HepG2 (cell line): ENCODE data around the gene TLE1. TPM values are rescaled to one million over a fixed set of nuclear protein-coding genes. Genes with fewer than 3 reads are reported as not detected.

Experiments used
- ATAC-seq: fragments of 200-7000 bp; cut with Tn5 transposase; 3 replicates; pipeline ENCODE4 v1.9.1; 2020; ENCODE audit warnings: mild to moderate bottlenecking, moderate library complexity
- BruUV-seq: library from RNA; stranded (reverse); fragments of 400-500 nt; replicated peaks from 2 replicates; lab custom pipeline; 2021; lab: Mats Ljungman, UMichigan
- CTCF ChIA-PET: fragments of 300-600 bp; formaldehyde crosslinking; extraction: SDS; loops from one replicate; lab custom pipeline; 2021; ENCODE audit warnings: low total read pairs, inconsistent platforms, low intra/inter-chr PET ratio; lab: Yijun Ruan, JAX
- POLR2A ChIA-PET: fragments of 350-600 bp; sonication (Branson Sonifier 250); formaldehyde crosslinking; loops from one replicate; lab custom pipeline; 2020; ENCODE audit warnings: antibody characterized with exemption, inconsistent platforms; lab: Yijun Ruan, JAX
- DNase-seq: peaks from one replicate; pipeline ENCODE4 v3.0.0-alpha.2; 2015; ENCODE audit warnings: low spot score
- FAIRE-seq: peaks from 3 replicates; lab custom pipeline; 2011; peaks lifted over from hg19 to GRCh38; lab: Jason Lieb, UNC
- H2AFZ ChIP-seq: one replicate; pipeline ENCODE4 v1.6.1; 2011; ENCODE audit warnings: low read length, inconsistent platforms
- H3K27ac ChIP-seq: fragments of 300-600 bp; 3 replicates; pipeline ENCODE4 v1.8.0; 2011; ENCODE audit warnings: mixed run types, mild to moderate bottlenecking, mixed read lengths, low read length, inconsistent platforms; ENCODE audit not compliant: insufficient read depth; ENCODE audit errors: extremely low read length
- H3K27me3 ChIP-seq, 2 experiments: fragments of 200-600 bp in 1 of 2; 2 replicates in 1 of 2; 3 replicates in 1 of 2; pipeline versions ENCODE4 v1.6.0 to v1.8.0; 2011; ENCODE audit warnings: low read length in 2 of 2, mild to moderate bottlenecking in 2 of 2, moderate library complexity in 2 of 2, inconsistent platforms in 1 of 2; ENCODE audit not compliant: insufficient read depth in 2 of 2, control insufficient read depth in 1 of 2
- H3K36me3 ChIP-seq, 2 experiments: fragments of 200-600 bp in 1 of 2; replicated peaks in 1 of 2; 2 replicates in 1 of 2; 3 replicates in 1 of 2; pipeline versions ENCODE4 v1.5.1 to v1.8.0; 2011; ENCODE audit warnings: low read length in 2 of 2, inconsistent platforms in 1 of 2; ENCODE audit not compliant: insufficient read depth in 2 of 2, control insufficient read depth in 1 of 2
- H3K4me1 ChIP-seq: 2 replicates; pipeline ENCODE4 v1.5.1; 2012; ENCODE audit warnings: low read length, inconsistent platforms; ENCODE audit not compliant: insufficient read depth
- H3K4me2 ChIP-seq: 2 replicates; pipeline ENCODE4 v1.6.0; 2011; ENCODE audit warnings: low read depth, low read length, inconsistent platforms
- H3K4me3 ChIP-seq, 3 experiments: fragments of 200-600 bp in 1 of 3; sonication (generic), shearing (Covaris generic) in 1 of 3; replicated peaks in 1 of 3; 2 replicates each; pipeline ENCODE4 v1.5.1; 2011 to 2016; ENCODE audit warnings: low read length in 3 of 3, inconsistent platforms in 2 of 3, low read depth in 2 of 3, mild to moderate bottlenecking in 2 of 3, control low read depth in 1 of 3, mixed read lengths in 1 of 3; ENCODE audit not compliant: insufficient read depth in 1 of 3
- H3K79me2 ChIP-seq: one replicate; pipeline ENCODE4 v1.6.1; 2011; ENCODE audit warnings: low read length, inconsistent platforms; ENCODE audit not compliant: insufficient read depth
- H3K9ac ChIP-seq: 2 replicates; pipeline ENCODE4 v1.6.0; 2011; ENCODE audit warnings: mild to moderate bottlenecking, low read depth, low read length, inconsistent platforms; ENCODE audit not compliant: insufficient read depth
- H3K9me3 ChIP-seq: 2 replicates; pipeline ENCODE4 v1.5.1; 2012; ENCODE audit warnings: mild to moderate bottlenecking, low read length
- H4K20me1 ChIP-seq: 2 replicates; pipeline ENCODE4 v1.6.0; 2011; ENCODE audit warnings: inconsistent platforms, mild to moderate bottlenecking, low read length, moderate library complexity; ENCODE audit not compliant: insufficient read depth
- GFI1 ChIP-seq: sonication (generic); formaldehyde crosslinking; IDR thresholded peaks from 2 replicates; pipeline ENCODE4 v1.5.0; 2020; ENCODE audit warnings: missing genetic modification reagents, mild to moderate bottlenecking, borderline replicate concordance
- GMEB2 ChIP-seq: IDR thresholded peaks from 2 replicates; pipeline ENCODE4 v1.6.1; 2016; ENCODE audit warnings: missing biosample characterization, missing genetic modification reagents, low read depth
- HDAC6 ChIP-seq: fragments of 200-600 bp; sonication (generic); IDR thresholded peaks from 2 replicates; pipeline ENCODE4 v1.7.0; 2017; ENCODE audit warnings: mild to moderate bottlenecking, antibody characterized with exemption, low read length, low read depth
- NONO ChIP-seq, 2 experiments: fragments of 450-650 bp in 1 of 2; sonication (generic) in 1 of 2; formaldehyde crosslinking in 1 of 2; IDR thresholded peaks in 1 of 2; conservative IDR thresholded peaks in 1 of 2; 2 replicates each; pipeline versions ENCODE4 v1.6.1 to v1.8.0; 2017 to 2022; ENCODE audit warnings: mild to moderate bottlenecking in 1 of 2, missing genetic modification reagents in 1 of 2, moderate library complexity in 1 of 2
- PCBP2 ChIP-seq: fragments of 200-400 bp; formaldehyde crosslinking; optimal IDR thresholded peaks from 2 replicates; pipeline ENCODE3; 2018; ENCODE audit warnings: low read length, low read depth; ENCODE audit not compliant: poor library complexity, severe bottlenecking
- PLSCR1 ChIP-seq: sonication (generic); formaldehyde crosslinking; IDR thresholded peaks from 2 replicates; pipeline ENCODE4 v1.5.0; 2020; ENCODE audit warnings: missing genetic modification reagents, mild to moderate bottlenecking, borderline replicate concordance
- SETDB1 ChIP-seq: sonication (generic); formaldehyde crosslinking; IDR thresholded peaks from 2 replicates; pipeline ENCODE4 v1.5.1; 2020; ENCODE audit warnings: missing genetic modification reagents, mild to moderate bottlenecking, borderline replicate concordance
- SIN3A ChIP-seq: IDR thresholded peaks from 2 replicates; pipeline ENCODE4 v1.6.1; 2011; ENCODE audit warnings: low read depth, mild to moderate bottlenecking, control low read depth, low read length, borderline replicate concordance
- SYNCRIP ChIP-seq: fragments of 200-400 bp; formaldehyde crosslinking; IDR thresholded peaks from 2 replicates; pipeline ENCODE4 v1.6.1; 2018; ENCODE audit warnings: mild to moderate bottlenecking, low read depth, low read length; ENCODE audit not compliant: insufficient read depth
- XRCC5 ChIP-seq: fragments of 200-400 bp; formaldehyde crosslinking; optimal IDR thresholded peaks from 2 replicates; pipeline ENCODE3; 2017; ENCODE audit warnings: mild to moderate bottlenecking, low read length
- ZBTB8A ChIP-seq: sonication (generic); formaldehyde crosslinking; IDR thresholded peaks from 2 replicates; pipeline ENCODE4 v1.4.0; 2020; ENCODE audit warnings: mild to moderate bottlenecking, low read depth, missing genetic modification reagents, borderline replicate concordance
- ZNF263 ChIP-seq: sonication (generic); formaldehyde crosslinking; IDR thresholded peaks from 2 replicates; pipeline ENCODE4 v1.4.0; 2020; ENCODE audit warnings: missing genetic modification reagents
- ZNF33A ChIP-seq: sonication (generic); formaldehyde crosslinking; IDR thresholded peaks from 2 replicates; pipeline ENCODE4 v1.5.1; 2020; ENCODE audit warnings: missing genetic modification reagents, mild to moderate bottlenecking, moderate library complexity, borderline replicate concordance
- ZNF549 ChIP-seq: sonication (generic); formaldehyde crosslinking; IDR thresholded peaks from 2 replicates; pipeline ENCODE4 v1.5.0; 2020; ENCODE audit warnings: missing genetic modification reagents
- ZNF691 ChIP-seq: sonication (generic); formaldehyde crosslinking; IDR thresholded peaks from 2 replicates; pipeline ENCODE4 v1.4.0; 2020; ENCODE audit warnings: missing genetic modification reagents, low read depth, mild to moderate bottlenecking, borderline replicate concordance
- ZNF737 ChIP-seq: sonication (generic); formaldehyde crosslinking; IDR thresholded peaks from 2 replicates; pipeline ENCODE4 v1.5.0; 2020; ENCODE audit warnings: missing genetic modification reagents, mild to moderate bottlenecking, borderline replicate concordance
- ZNF746 ChIP-seq: sonication (generic); formaldehyde crosslinking; IDR thresholded peaks from 2 replicates; pipeline ENCODE4 v1.8.0; 2022; ENCODE audit warnings: mild to moderate bottlenecking, missing genetic modification reagents
- ZNF780A ChIP-seq: sonication (generic); formaldehyde crosslinking; IDR thresholded peaks from 2 replicates; pipeline ENCODE4 v1.8.0; 2022; ENCODE audit warnings: mild to moderate bottlenecking, missing genetic modification reagents, moderate library complexity
- ZSCAN25 ChIP-seq: sonication (generic); formaldehyde crosslinking; IDR thresholded peaks from 2 replicates; pipeline ENCODE4 v1.8.0; 2022; ENCODE audit warnings: mild to moderate bottlenecking, missing genetic modification reagents
- ZSCAN31 ChIP-seq: sonication (generic); formaldehyde crosslinking; IDR thresholded peaks from 2 replicates; pipeline ENCODE4 v1.5.0; 2020; ENCODE audit warnings: low read depth, mild to moderate bottlenecking, missing genetic modification reagents
- WGBS: methylation state at CpG from one replicate; pipeline ENCODE4 v1.1.6; 2017; ENCODE audit warnings: low lambda C conversion rate; 5-methylcytosine and 5-hydroxymethylcytosine counted together
- in situ Hi-C: cut with HindIII; loops from 2 replicates; pipeline ENCODE4 v1.10.0; 2017; ENCODE audit warnings: low pct_unique_long_range_greater_than_20kb; ENCODE audit not compliant: extremely low pct_ligation_motif_present
- intact Hi-C: fragments of 100-400 bp; cut with micrococcal nuclease; formaldehyde crosslinking; loops from one replicate; pipeline ENCODE4 v1.10.0; 2022; ENCODE audit not compliant: unreplicated experiment
- polyA plus RNA-seq, 8 experiments: library from polyadenylated mRNA; depleted of rRNA in 3 of 8; stranded (reverse) in 7 of 8; unstranded in 1 of 8; fragments of >200 nt; fragmentation: Illumina TruSeq in 4 of 8; extraction: Trizol in 4 of 8; gene quantifications; 2 replicates each; pipeline versions ENCODE4 v1.2.1 to v1.2.3, GENCODE V29; 2011 to 2016; ENCODE audit warnings: low read depth in 4 of 8, missing spikeins in 1 of 8, mixed read lengths in 1 of 8; ENCODE audit not compliant: insufficient read depth in 1 of 8
- total RNA-seq, 5 experiments: library from RNA; depleted of rRNA; stranded (reverse); fragments of >200 nt; fragmentation: Illumina TruSeq; extraction: Trizol; gene quantifications; 2 replicates each; pipeline ENCODE4 v1.2.3, GENCODE V29; 2016; ENCODE audit warnings: low read depth in 1 of 5

Gene TLE1
- total and polyA plus RNA-seq, 2 of the 13 experiments (the other 11 are each of a cell fraction or from before 2014, with no cell fraction given), result 35.9 to 109 TPM

GRCh38 chr9:81664638-81665222, 24.6 kb downstream of the TLE1 start (continued):
- no peak for TF ChIP-seq PLSCR1
- no peak for TF ChIP-seq SETDB1 (CRISPR knock-in tag)

GRCh38 chr9:81661339-81661738, 28.0 kb downstream of the TLE1 start:
- no peaks in the 10 kb centered on the region for H3K9me3 ChIP-seq
- peaks cover 78% of the 10 kb centered on the region for H4K20me1 ChIP-seq
- FAIRE-seq (no peak), DNase-seq (no peak), ATAC-seq (no peak)
- ChIA-PET POLR2A (no interaction called here), CTCF (no interaction called here)
- H3K36me3 ChIP-seq, result peaks cover 11 to 47% of the 10 kb centered on the region in 2 experiments; a peak in 4 of 5 replicates
- no peaks in the 10 kb centered on the region for H3K27me3 ChIP-seq
- no peak overlapping the region for H3K27ac ChIP-seq
- no peak for TF ChIP-seq ZBTB8A
- TF ChIP-seq ZNF746 (CRISPR knock-in tag), result no peak
- no peak for TF ChIP-seq XRCC5
- TF ChIP-seq ZSCAN25, result no peak
- TF ChIP-seq ZNF33A (CRISPR knock-in tag), result no peak
- TF ChIP-seq SYNCRIP, result no peak
- no peak for TF ChIP-seq ZNF691
- no peak for TF ChIP-seq ZNF549 (CRISPR knock-in tag)
- TF ChIP-seq ZNF263 (CRISPR knock-in tag), result no peak
- TF ChIP-seq HDAC6, result no peak
- TF ChIP-seq GFI1 (CRISPR knock-in tag), result no peak
- no peak for TF ChIP-seq ZNF737 (CRISPR knock-in tag)
- TF ChIP-seq GMEB2 (CRISPR knock-in tag), result no peak
- no peak for TF ChIP-seq ZNF780A (CRISPR knock-in tag)
- TF ChIP-seq SIN3A, result no peak
- TF ChIP-seq NONO (IDR thresholded peaks at IDR 0.05), result no peak
- no peak for TF ChIP-seq NONO (CRISPR knock-in tag; conservative IDR thresholded peaks at IDR 0.05)
- TF ChIP-seq PCBP2, result no peak
- no peak for TF ChIP-seq ZSCAN31 (CRISPR knock-in tag)
- no peak for TF ChIP-seq SETDB1 (CRISPR knock-in tag)
- intact Hi-C loops (no loop called here), in situ Hi-C loops (no loop called here)
- H3K4me1 ChIP-seq, result peaks cover 37% of the 10 kb centered on the region
- no peak overlapping the region for H3K4me2 ChIP-seq
- peaks cover 78% of the 10 kb centered on the region for H3K79me2 ChIP-seq
- no peak overlapping the region for H3K4me3 ChIP-seq
- no peak overlapping the region for H2AFZ ChIP-seq
- 99% methylated on average over 3 of the region's 3 CpGs for WGBS
- BruUV-seq, result no TSS peak
- no peak overlapping the region for H3K9ac ChIP-seq
